HUES48 (cell line): ENCODE results near the gene GRB10.

Source experiments
- H3K27ac ChIP-seq: one replicate; pipeline ENCODE4 v1.7.0; 2013; ENCODE audit warnings: low read depth, low read length, inconsistent platforms
- H3K27me3 ChIP-seq: 2 replicates; pipeline ENCODE4 v1.6.1; 2013; ENCODE audit warnings: mild to moderate bottlenecking, low read length; ENCODE audit not compliant: control insufficient read depth, insufficient read depth
- H3K36me3 ChIP-seq: 2 replicates; pipeline ENCODE4 v1.6.1; 2013; ENCODE audit warnings: low read length; ENCODE audit not compliant: control insufficient read depth, insufficient read depth
- H3K4me1 ChIP-seq: 2 replicates; pipeline ENCODE4 v1.6.1; 2013; ENCODE audit warnings: mild to moderate bottlenecking, low read length; ENCODE audit not compliant: control insufficient read depth, insufficient read depth
- H3K4me3 ChIP-seq: 2 replicates; pipeline ENCODE4 v1.5.1; 2013; ENCODE audit warnings: mild to moderate bottlenecking, low read depth, low read length
- H3K9ac ChIP-seq: 2 replicates; pipeline ENCODE4 v1.6.1; 2013; ENCODE audit warnings: mild to moderate bottlenecking, low read depth, low read length, moderate library complexity
- H3K9me3 ChIP-seq: 2 replicates; pipeline ENCODE4 v1.6.1; 2013; ENCODE audit warnings: low read length; ENCODE audit not compliant: control insufficient read depth, insufficient read depth

The GRB10 gene

GRCh38 chr7:50729962-50730361 lies 52.7 kb downstream of the GRB10 start:
- Histone ChIP-seq H3K36me3 (peaks cover 8% of the 10 kb centered on the region), H3K4me3 (no peak overlapping the region), H3K27ac (no peak overlapping the region), H3K4me1 (peaks cover 7% of the 10 kb centered on the region; the same call in 1 of the 2 replicates), H3K9ac (no peak overlapping the region), H3K9me3 (no peaks in the 10 kb centered on the region), H3K27me3 (no peaks in the 10 kb centered on the region)

GRCh38 chr7:50728184-50728583 lies 54.5 kb downstream of the GRB10 start:
- no peaks in the 10 kb centered on the region for H3K27me3 ChIP-seq
- no peak overlapping the region for H3K9ac ChIP-seq
- H3K36me3 ChIP-seq = peaks cover 8% of the 10 kb centered on the region
- no peak overlapping the region for H3K27ac ChIP-seq
- no peak overlapping the region for H3K4me3 ChIP-seq
- H3K4me1 ChIP-seq = peaks cover 7% of the 10 kb centered on the region; the same call in 1 of the 2 replicates
- H3K9me3 ChIP-seq = no peaks in the 10 kb centered on the region

GRCh38 chr7:50727711-50728110 lies 55.0 kb downstream of the GRB10 start:
- Histone ChIP-seq H3K4me3 (no peak overlapping the region), H3K4me1 (peaks cover 7% of the 10 kb centered on the region; the same call in 1 of the 2 replicates), H3K9me3 (no peaks in the 10 kb centered on the region), H3K36me3 (peaks cover 8% of the 10 kb centered on the region), H3K9ac (no peak overlapping the region), H3K27me3 (no peaks in the 10 kb centered on the region), H3K27ac (no peak overlapping the region)

- Histone ChIP-seq H3K27ac (no peak overlapping the region), H3K9me3 (no peaks in the 10 kb centered on the region), H3K9ac (no peak overlapping the region), H3K27me3 (no peaks in the 10 kb centered on the region), H3K36me3 (peaks cover 7% of the 10 kb centered on the region), H3K4me1 (peaks cover 7% of the 10 kb centered on the region; the same call in 1 of the 2 replicates), H3K4me3 (no peak overlapping the region)
Observed at GRCh38 chr7:50727072-50727471, 55.6 kb downstream of the GRB10 start.

- Histone ChIP-seq H3K27ac (no peak overlapping the region), H3K36me3 (no peaks in the 10 kb centered on the region), H3K27me3 (no peaks in the 10 kb centered on the region), H3K9me3 (no peaks in the 10 kb centered on the region), H3K4me1 (peaks cover 9% of the 10 kb centered on the region), H3K9ac (no peak overlapping the region), H3K4me3 (no peak overlapping the region)
Observed at GRCh38 chr7:50725774-50726173, 56.9 kb downstream of the GRB10 start.

GRCh38 chr7:50724526-50725520 lies 57.9 kb downstream of the GRB10 start:
- Histone ChIP-seq H3K9me3 (no peaks in the 10 kb centered on the region), H3K4me3 (no peak overlapping the region), H3K9ac (no peak overlapping the region), H3K36me3 (no peaks in the 10 kb centered on the region), H3K27ac (no peak overlapping the region), H3K27me3 (no peaks in the 10 kb centered on the region), H3K4me1 (peaks cover 14% of the 10 kb centered on the region)

GRCh38 chr7:50723888-50724287 lies 58.8 kb downstream of the GRB10 start:
- H3K4me3 ChIP-seq = no peak overlapping the region
- no peaks in the 10 kb centered on the region for H3K36me3 ChIP-seq
- peaks cover 20% of the 10 kb centered on the region for H3K4me1 ChIP-seq
- no peaks in the 10 kb centered on the region for H3K27me3 ChIP-seq
- H3K9ac ChIP-seq = no peak overlapping the region
- no peaks in the 10 kb centered on the region for H3K9me3 ChIP-seq
- H3K27ac ChIP-seq = no peak overlapping the region

GRCh38 chr7:50723173-50723572 lies 59.5 kb downstream of the GRB10 start:
- Histone ChIP-seq H3K4me1 (peaks cover 22% of the 10 kb centered on the region), H3K27ac (no peak overlapping the region), H3K9me3 (no peaks in the 10 kb centered on the region), H3K9ac (no peak overlapping the region), H3K36me3 (no peaks in the 10 kb centered on the region), H3K4me3 (no peak overlapping the region), H3K27me3 (no peaks in the 10 kb centered on the region)

GRCh38 chr7:50721661-50722259 lies 60.9 kb downstream of the GRB10 start:
- Histone ChIP-seq H3K9me3 (no peaks in the 10 kb centered on the region), H3K4me3 (no peak overlapping the region), H3K36me3 (no peaks in the 10 kb centered on the region), H3K9ac (no peak overlapping the region), H3K4me1 (peaks cover 16% of the 10 kb centered on the region), H3K27me3 (no peaks in the 10 kb centered on the region), H3K27ac (no peak overlapping the region)

- H3K4me3 ChIP-seq = no peak overlapping the region
- H3K36me3 ChIP-seq = no peaks in the 10 kb centered on the region
- no peaks in the 10 kb centered on the region for H3K9me3 ChIP-seq
- H3K4me1 ChIP-seq = peaks cover 16% of the 10 kb centered on the region
- no peak overlapping the region for H3K27ac ChIP-seq
- H3K9ac ChIP-seq = no peak overlapping the region
- no peaks in the 10 kb centered on the region for H3K27me3 ChIP-seq
Observed at GRCh38 chr7:50721160-50721559, 61.5 kb downstream of the GRB10 start.

- H3K4me1 ChIP-seq = peaks cover 16% of the 10 kb centered on the region
- no peak overlapping the region for H3K9ac ChIP-seq
- H3K36me3 ChIP-seq = no peaks in the 10 kb centered on the region
- H3K27ac ChIP-seq = no peak overlapping the region
- H3K9me3 ChIP-seq = no peaks in the 10 kb centered on the region
- no peaks in the 10 kb centered on the region for H3K27me3 ChIP-seq
- H3K4me3 ChIP-seq = no peak overlapping the region
Observed at GRCh38 chr7:50720295-50720694, 62.4 kb downstream of the GRB10 start.
